ENCODE data around the gene PDCD7. TPM values are rescaled to one million over a fixed set of nuclear protein-coding genes. Genes with fewer than 3 reads are reported as not detected.

Gene PDCD7
- total and polyA plus RNA-seq, 2 of the 4 experiments (the other 2 are of a cell fraction), result 4.7 to 12.3 TPM

GRCh38 chr15:65069179-65069578 is 64.4 kb downstream of the PDCD7 start (continued):
- TF ChIP-seq, protein P1, sequence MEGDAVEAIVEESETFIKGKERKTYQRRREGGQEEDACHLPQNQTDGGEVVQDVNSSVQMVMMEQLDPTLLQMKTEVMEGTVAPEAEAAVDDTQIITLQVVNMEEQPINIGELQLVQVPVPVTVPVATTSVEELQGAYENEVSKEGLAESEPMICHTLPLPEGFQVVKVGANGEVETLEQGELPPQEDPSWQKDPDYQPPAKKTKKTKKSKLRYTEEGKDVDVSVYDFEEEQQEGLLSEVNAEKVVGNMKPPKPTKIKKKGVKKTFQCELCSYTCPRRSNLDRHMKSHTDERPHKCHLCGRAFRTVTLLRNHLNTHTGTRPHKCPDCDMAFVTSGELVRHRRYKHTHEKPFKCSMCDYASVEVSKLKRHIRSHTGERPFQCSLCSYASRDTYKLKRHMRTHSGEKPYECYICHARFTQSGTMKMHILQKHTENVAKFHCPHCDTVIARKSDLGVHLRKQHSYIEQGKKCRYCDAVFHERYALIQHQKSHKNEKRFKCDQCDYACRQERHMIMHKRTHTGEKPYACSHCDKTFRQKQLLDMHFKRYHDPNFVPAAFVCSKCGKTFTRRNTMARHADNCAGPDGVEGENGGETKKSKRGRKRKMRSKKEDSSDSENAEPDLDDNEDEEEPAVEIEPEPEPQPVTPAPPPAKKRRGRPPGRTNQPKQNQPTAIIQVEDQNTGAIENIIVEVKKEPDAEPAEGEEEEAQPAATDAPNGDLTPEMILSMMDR (conservative IDR thresholded peaks at IDR 0.05; ENCODE audit: low read depth, low read length), result no peak

GRCh38 chr15:65068403-65068788 is 65.2 kb downstream of the PDCD7 start:
- Histone ChIP-seq H2AFZ (replicated peaks; ENCODE audit: low read length, poor library complexity) (peak overlapping the region; percentile 58), H2BK120ac (ENCODE audit: low read depth, low read length) (peak overlapping the region; percentile 92), H3K4me1 (ENCODE audit: control insufficient read depth, insufficient read depth, low read length) (peaks cover 42% of the 10 kb centered on the region), H3K14ac (replicated peaks; ENCODE audit: low read depth, low read length) (peak overlapping the region; percentile 61), H3K9me3 (ENCODE audit: control insufficient read depth, insufficient read depth, low read length) (no peaks in the 10 kb centered on the region), H4K20me1 (ENCODE audit: insufficient read depth, low read length) (peaks cover 9% of the 10 kb centered on the region), H3K23ac (ENCODE audit: low read depth, low read length) (peak overlapping the region; percentile 68; the same call in 1 of the 2 replicates), H3K4me3 (ENCODE audit: insufficient read depth, low read depth, low read length) (no peak overlapping the region), H2BK5ac (ENCODE audit: low read depth, low read length, poor library complexity, severe bottlenecking) (peak overlapping the region; percentile 58), H4K91ac (ENCODE audit: insufficient read depth, low read depth, low read length) (peak overlapping the region; percentile 68), H2BK15ac (ENCODE audit: low read depth, low read length) (peak overlapping the region; percentile 5; the same call in 1 of the 3 replicates), H3K36me3 (ENCODE audit: control insufficient read depth, insufficient read depth, low read length) (no peaks in the 10 kb centered on the region), H2AK9ac (replicated peaks; ENCODE audit: low read depth, low read length, poor library complexity) (peak overlapping the region; percentile 60), H3K18ac (ENCODE audit: low read depth, low read length) (peak overlapping the region; percentile 78), H2AK5ac (ENCODE audit: low read depth, low read length) (peak overlapping the region; percentile 78), H3K27me3 (ENCODE audit: control insufficient read depth, insufficient read depth, low read length) (peaks cover 16% of the 10 kb centered on the region), H4K8ac (ENCODE audit: low read depth in 2 of 2, low read length in 2 of 2) (peak overlapping the region in 1 of 2 experiments; percentile 20; a peak in 2 of 4 replicates), H3K27ac (ENCODE audit: insufficient read depth, low read length) (peak overlapping the region; percentile 77; the same call in 1 of the 2 replicates), H3K9me1 (ENCODE audit: insufficient read depth, low read length) (peaks cover 37% of the 10 kb centered on the region), H3K9ac (ENCODE audit: low read depth, low read length) (no peak overlapping the region), H3K4me2 (ENCODE audit: low read depth, low read length) (peak overlapping the region; percentile 42; the same call in 1 of the 2 replicates), H2BK20ac (ENCODE audit: low read depth, low read length) (peak overlapping the region; percentile 81), H3K79me1 (ENCODE audit: low read depth in 1 of 2, low read length in 2 of 2) (no peaks in the 10 kb centered on the region), H3K4ac (ENCODE audit: low read depth, low read length) (peak overlapping the region; percentile 74), H4K5ac (ENCODE audit: low read depth, low read length) (peak overlapping the region; percentile 62), H3K56ac (ENCODE audit: extremely low read depth, insufficient read depth, low read length) (no peak overlapping the region)
- intact Hi-C loops (cut with micrococcal nuclease), result no loop called here
- BruUV-seq (replicated peaks), result no TSS peak
- no CpG with 5 or more reads among the region's 3 CpGs for WGBS, 2 experiments (ENCODE audit: extremely low coverage in 2 of 2, insufficient read length in 1 of 2)
- ChIA-PET CTCF (interaction anchor here (1.6 to 2.2 kb wide), 2 partner anchors 14 to 33 kb away, joined by 6 to 8 read pairs; no protein-coding TSS in a partner anchor), POLR2A (ENCODE audit: unreplicated experiment) (no interaction called here)
- dilution Hi-C loops (cut with HindIII; ENCODE audit: low sequenced_read_pairs, unreplicated experiment), result no loop called here
- in situ Hi-C loops (cut with MboI; ENCODE audit: low sequenced_read_pairs), result no loop called here
- ATAC-seq (ENCODE audit: low read depth) (no peak), DNase-seq (no peak)
- TF ChIP-seq ELK1 (IDR thresholded peaks at IDR 0.05; ENCODE audit: borderline replicate concordance, low read depth, low read length) (no peak), CHD1 (IDR thresholded peaks at IDR 0.05; ENCODE audit: low read depth, low read length) (no peak), BHLHE40 (IDR thresholded peaks at IDR 0.05; ENCODE audit: low read depth, low read length) (no peak), USF2 (IDR thresholded peaks at IDR 0.05; ENCODE audit: low read depth, low read length) (no peak), RCOR1 (IDR thresholded peaks at IDR 0.05; ENCODE audit: insufficient replicate concordance, low read length) (no peak), MAZ (IDR thresholded peaks at IDR 0.05; ENCODE audit: borderline replicate concordance, low read depth, low read length) (no peak), RAD21 (IDR thresholded peaks at IDR 0.05; ENCODE audit: low read length) (no peak), NFE2L2 (IDR thresholded peaks at IDR 0.05; ENCODE audit: low read depth, low read length) (no peak), SMC3 (IDR thresholded peaks at IDR 0.05; ENCODE audit: low read depth, low read length) (no peak), FOS (IDR thresholded peaks at IDR 0.05; ENCODE audit: low read depth, low read length) (no peak), CEBPB (IDR thresholded peaks at IDR 0.05; ENCODE audit: low read depth, low read length) (no peak)
